GM23248 (cell line): Measurements from ENCODE around the gene FSTL1.

Experiments
- EZH2 ChIP-seq: fragments of 200-600 bp; sonication (generic); IDR thresholded peaks from 2 replicates; pipeline ENCODE4 v1.6.1; 2018; ENCODE audit warnings: antibody characterized with exemption, mild to moderate bottlenecking; ENCODE audit not compliant: insufficient read depth, poor library complexity, severe bottlenecking
- EZH2phosphoT487 ChIP-seq: fragments of 200-600 bp; sonication (generic); IDR thresholded peaks from 2 replicates; pipeline ENCODE4 v1.6.1; 2018; ENCODE audit warnings: antibody characterized with exemption, moderate library complexity, mild to moderate bottlenecking, low read depth; ENCODE audit not compliant: insufficient read depth

DNA sequence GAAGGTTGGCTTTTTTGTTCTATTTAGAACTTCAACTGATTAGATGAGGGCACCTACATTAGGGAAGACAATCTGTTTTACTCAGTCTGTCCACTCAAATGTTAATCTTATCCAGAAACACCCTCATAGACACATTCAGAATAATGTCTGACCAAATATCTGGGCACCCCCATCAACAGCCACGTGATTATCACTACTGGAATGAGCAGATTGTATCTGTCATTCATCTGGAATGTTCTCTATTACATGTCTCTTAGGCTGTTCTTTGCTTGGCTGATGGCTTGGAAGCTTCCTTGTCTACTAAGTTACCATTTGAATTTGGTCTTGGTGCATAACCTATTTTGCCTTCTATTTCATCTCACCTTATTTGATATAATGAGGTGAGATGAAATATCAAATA, 86.0 kb downstream of the FSTL1 start:
- TF ChIP-seq EZH2 = no peak
- TF ChIP-seq EZH2phosphoT487 = no peak
